ENCODE measurements around the gene IFNAR2.
"Not testable (repeated sequence)": the region's sequence is repeated elsewhere in the genome, so short reads cannot be mapped to it uniquely, and the experiment has no call there.

IFNAR2 gene

GRCh38 chr21:33244082-33244778 is 14.5 kb downstream of the IFNAR2 start:
- ATAC-seq (peak; percentile 84), DNase-seq (no peak)

GRCh38 chr21:33244779-33245105 is 15.0 kb downstream of the IFNAR2 start:
- no peak for DNase-seq
- peak; percentile 29 for ATAC-seq

GRCh38 chr21:33245289-33245918 is 15.7 kb downstream of the IFNAR2 start:
- DNase-seq (no peak), ATAC-seq (no peak)

GRCh38 chr21:33246506-33246905 is 16.8 kb downstream of the IFNAR2 start:
- DNase-seq (no peak), ATAC-seq (no peak)

- no peak for ATAC-seq
- no peak for DNase-seq
Observed at GRCh38 chr21:33246963-33247362, 17.2 kb downstream of the IFNAR2 start.

- ATAC-seq (no peak), DNase-seq (no peak)
Observed at GRCh38 chr21:33247599-33247998, 17.9 kb downstream of the IFNAR2 start.

- ATAC-seq (no peak), DNase-seq (no peak)
Observed at GRCh38 chr21:33249331-33250002, 19.7 kb downstream of the IFNAR2 start.

- DNase-seq (no peak), ATAC-seq (no peak)
Observed at GRCh38 chr21:33251119-33251518, 21.4 kb downstream of the IFNAR2 start.

- not testable (repeated sequence) for ATAC-seq, DNase-seq
Observed at GRCh38 chr21:33253382-33253781, 23.6 kb downstream of the IFNAR2 start.

- ATAC-seq (no peak), DNase-seq (no peak)
Observed at GRCh38 chr21:33254766-33255165, 25.0 kb downstream of the IFNAR2 start.

GRCh38 chr21:33255404-33255803 is 25.7 kb downstream of the IFNAR2 start:
- peak; percentile 68 for ATAC-seq
- no peak for DNase-seq

GRCh38 chr21:33256019-33256418 is 26.3 kb downstream of the IFNAR2 start:
- peak; percentile 80 for ATAC-seq
- no peak for DNase-seq

- DNase-seq (no peak), ATAC-seq (no peak)
Observed at GRCh38 chr21:33257094-33257803, 27.5 kb downstream of the IFNAR2 start.

- ATAC-seq, result no peak
Observed at GRCh38 chr21:33258475-33258874, 28.7 kb downstream of the IFNAR2 start.

GRCh38 chr21:33259428-33259827 is 29.7 kb downstream of the IFNAR2 start:
- ATAC-seq (peak; percentile 38), DNase-seq (no peak)

More at GRCh38 chr21:33258475-33258874, 28.7 kb downstream of the IFNAR2 start:
- DNase-seq, result no peak

GRCh38 chr21:33259995-33260394 is 30.3 kb downstream of the IFNAR2 start:
- ATAC-seq (no peak), DNase-seq (no peak)

- DNase-seq (no peak), ATAC-seq (no peak)
Observed at GRCh38 chr21:33261635-33262034, 31.9 kb downstream of the IFNAR2 start.

GRCh38 chr21:33262921-33263320 is 33.2 kb downstream of the IFNAR2 start:
- no peak for DNase-seq
- ATAC-seq, result no peak

- ATAC-seq (no peak), DNase-seq (no peak)
Observed at GRCh38 chr21:33264561-33264960, 34.8 kb downstream of the IFNAR2 start.

- ATAC-seq (peak; percentile 17), DNase-seq (peak; percentile 35)
Observed at GRCh38 chr21:33265664-33266049, 35.9 kb downstream of the IFNAR2 start.

GRCh38 chr21:33266050-33266788 is 36.5 kb downstream of the IFNAR2 start, which contains the start of gene IL10RB:
IL10RB (plus strand) TSS chr21:33266367; CDS start chr21:33266466, 99 bp downstream.
- DNase-seq, result peak; percentile 84
- peak; percentile 70 for ATAC-seq

- ATAC-seq, result peak; percentile 41
- DNase-seq, result peak; percentile 51
Observed at GRCh38 chr21:33266789-33267135, 37.0 kb downstream of the IFNAR2 start.

Data from stimulated activated naive CD8-positive, alpha-beta T cell treated with anti-CD3 and anti-CD28 coated beads, Interleukin-15, Interleukin-2, amounts not matched to agents 100 U/mL and 50 U/mL, for 24 hours (primary cell).